ENCODE measurements around the gene ZAP70. TPM values are rescaled to one million over a fixed set of nuclear protein-coding genes. Genes with fewer than 3 reads are reported as not detected.

ZAP70 gene
- total and polyA plus RNA-seq, 2 donors (not counting 3 experiments of a cell fraction or from before 2014, with no cell fraction given): 0.14 TPM; not detected in 1

- Histone ChIP-seq H2AFZ (ENCODE audit: low read depth, low read length) (no peak overlapping the region), H4K20me1 (replicated peaks; ENCODE audit: control insufficient read depth, extremely low read depth, insufficient read depth, low read length) (no peaks in the 10 kb centered on the region), H3K9me3 (replicated peaks; ENCODE audit: control insufficient read depth, insufficient read depth, low read length) (no peaks in the 10 kb centered on the region), H3K4me2 (ENCODE audit: insufficient read depth, low read length) (no peak overlapping the region), H3K27me3 (ENCODE audit: control insufficient read depth in 2 of 2, insufficient read depth in 2 of 2, low read length in 2 of 2) (no peaks in the 10 kb centered on the region), H3K4me3 (replicated peaks in 1 of 3; ENCODE audit: insufficient read depth in 1 of 3, low read depth in 1 of 3, low read length in 3 of 3) (no peak overlapping the region), H3K79me2 (ENCODE audit: control insufficient read depth, insufficient read depth, low read length) (no peaks in the 10 kb centered on the region), H3K9ac (replicated peaks; ENCODE audit: extremely low read depth, insufficient read depth, low read length) (no peak overlapping the region), H3K4me1 (ENCODE audit: control insufficient read depth, extremely low read depth, insufficient read depth, low read length) (no peaks in the 10 kb centered on the region), H3K36me3 (ENCODE audit: control insufficient read depth in 2 of 2, extremely low read depth in 1 of 2, insufficient read depth in 2 of 2, low read length in 2 of 2) (no peaks in the 10 kb centered on the region), H3K27ac (ENCODE audit: insufficient read depth, low read depth, low read length) (no peak overlapping the region), H3K9me1 (replicated peaks; ENCODE audit: control insufficient read depth, extremely low read depth, insufficient read depth, low read length) (no peaks in the 10 kb centered on the region)
- FAIRE-seq (no peak), DNase-seq (ENCODE audit: low read depth, low spot score) (no peak)
- BruUV-seq (replicated peaks): no TSS peak
- ChIA-PET POLR2A (no interaction called here), CTCF (interaction anchor here (9.1 kb wide), 1 partner anchor 17 kb away, joined by 68 read pairs; no protein-coding TSS in a partner anchor)
- dilution Hi-C loops (cut with MboI; ENCODE audit: extremely low pct_ligation_motif_present, low sequenced_read_pairs) (no loop called here), intact Hi-C loops (cut with micrococcal nuclease) (no loop called here)
- TF ChIP-seq FOS (IDR thresholded peaks at IDR 0.05; ENCODE audit: borderline replicate concordance, insufficient read depth, low read length): no peak
- TF ChIP-seq POLR2AphosphoS5 (IDR thresholded peaks at IDR 0.05; ENCODE audit: insufficient read depth, low read depth, low read length): no peak
- no peak for TF ChIP-seq MAX (IDR thresholded peaks at IDR 0.05; ENCODE audit: insufficient read depth, insufficient read length)
- TF ChIP-seq POLR2A (IDR thresholded peaks at IDR 0.05; ENCODE audit: low read depth, low read length): no peak
- TF ChIP-seq EZH2 (IDR thresholded peaks at IDR 0.05; ENCODE audit: borderline replicate concordance, low read depth, low read length, severe bottlenecking): no peak
- TF ChIP-seq JUN (IDR thresholded peaks at IDR 0.05; ENCODE audit: borderline replicate concordance, insufficient read depth, insufficient read length, low read depth): no peak
- no peak for TF ChIP-seq GATA2 (IDR thresholded peaks at IDR 0.05; ENCODE audit: insufficient read depth, insufficient read length, low read depth, low read length)
- TF ChIP-seq MYC (IDR thresholded peaks at IDR 0.05; ENCODE audit: low read depth, low read length): no peak
- TF ChIP-seq, protein P1, sequence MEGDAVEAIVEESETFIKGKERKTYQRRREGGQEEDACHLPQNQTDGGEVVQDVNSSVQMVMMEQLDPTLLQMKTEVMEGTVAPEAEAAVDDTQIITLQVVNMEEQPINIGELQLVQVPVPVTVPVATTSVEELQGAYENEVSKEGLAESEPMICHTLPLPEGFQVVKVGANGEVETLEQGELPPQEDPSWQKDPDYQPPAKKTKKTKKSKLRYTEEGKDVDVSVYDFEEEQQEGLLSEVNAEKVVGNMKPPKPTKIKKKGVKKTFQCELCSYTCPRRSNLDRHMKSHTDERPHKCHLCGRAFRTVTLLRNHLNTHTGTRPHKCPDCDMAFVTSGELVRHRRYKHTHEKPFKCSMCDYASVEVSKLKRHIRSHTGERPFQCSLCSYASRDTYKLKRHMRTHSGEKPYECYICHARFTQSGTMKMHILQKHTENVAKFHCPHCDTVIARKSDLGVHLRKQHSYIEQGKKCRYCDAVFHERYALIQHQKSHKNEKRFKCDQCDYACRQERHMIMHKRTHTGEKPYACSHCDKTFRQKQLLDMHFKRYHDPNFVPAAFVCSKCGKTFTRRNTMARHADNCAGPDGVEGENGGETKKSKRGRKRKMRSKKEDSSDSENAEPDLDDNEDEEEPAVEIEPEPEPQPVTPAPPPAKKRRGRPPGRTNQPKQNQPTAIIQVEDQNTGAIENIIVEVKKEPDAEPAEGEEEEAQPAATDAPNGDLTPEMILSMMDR (IDR thresholded peaks at IDR 0.05; ENCODE audit: extremely low read depth in 1 of 2, insufficient read depth in 1 of 2, low read depth in 1 of 2, low read length in 2 of 2): no peak
Measured at GRCh38 chr2:97715951-97716694, 2.7 kb downstream of the ZAP70 start.
